Retinal pigment epithelial cell (primary cell): Measurements from ENCODE around the gene TSNAX.
A peak's percentile ranks its signal among the peaks of the same experiment; 100 is the strongest.

Source experiments
- DNase-seq: peaks from one replicate; pipeline ENCODE4 v3.0.0-alpha.2; 2010; ENCODE audit warnings: low read depth
- H3K4me3 ChIP-seq: 2 replicates; pipeline ENCODE4 v1.5.1; 2011; ENCODE audit warnings: mild to moderate bottlenecking, low read length, control low read depth, moderate library complexity
- TF ChIP-seq, protein P1 (sequence below): conservative IDR thresholded peaks from 2 replicates; pipeline ENCODE4 v1.5.1; 2011; ENCODE audit warnings: low read depth, low read length, control low read depth, inconsistent platforms

TSNAX gene

DNA sequence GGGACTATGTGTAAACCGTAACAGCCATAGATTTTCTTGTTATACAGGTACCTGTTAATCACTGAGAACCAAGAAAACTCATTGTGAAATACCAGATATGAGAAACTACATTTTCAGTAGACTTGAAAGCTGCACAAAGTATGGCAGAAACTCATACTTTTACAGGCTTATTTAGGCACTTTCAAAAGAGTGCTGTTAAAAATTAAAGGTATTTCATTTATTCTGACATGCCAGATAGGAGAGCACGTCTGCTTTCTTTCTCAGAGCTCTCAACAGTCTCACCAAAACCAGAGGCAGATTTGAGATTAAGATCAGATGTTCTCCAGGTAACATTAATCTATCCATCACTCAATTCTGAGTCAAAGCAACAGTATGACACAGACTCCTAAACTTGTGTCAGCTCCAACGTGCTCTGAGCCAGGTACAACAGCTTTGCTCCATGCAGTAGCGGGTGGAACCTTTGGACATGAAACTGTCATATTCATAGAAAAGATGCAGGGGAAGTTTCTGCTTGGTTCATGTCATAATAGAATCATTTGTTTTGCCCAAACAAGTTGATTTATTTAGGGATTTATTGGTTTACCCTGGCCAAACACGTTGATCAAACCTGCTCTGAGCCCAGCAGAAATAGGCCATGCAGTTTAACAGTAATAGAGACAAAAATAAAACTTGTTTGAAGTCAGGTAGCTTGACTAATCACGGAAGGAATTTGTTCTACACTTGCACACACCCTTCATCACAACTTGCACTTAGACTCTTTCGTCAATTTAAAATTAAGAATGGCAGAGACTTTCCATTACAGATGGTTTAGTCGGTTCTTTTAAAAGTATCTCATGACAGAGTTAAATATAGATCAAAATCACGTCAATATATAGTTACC lies 20.8 kb upstream of the TSNAX start:
- no peak overlapping the region for H3K4me3 ChIP-seq
- DNase-seq: no peak
- TF ChIP-seq, protein P1, sequence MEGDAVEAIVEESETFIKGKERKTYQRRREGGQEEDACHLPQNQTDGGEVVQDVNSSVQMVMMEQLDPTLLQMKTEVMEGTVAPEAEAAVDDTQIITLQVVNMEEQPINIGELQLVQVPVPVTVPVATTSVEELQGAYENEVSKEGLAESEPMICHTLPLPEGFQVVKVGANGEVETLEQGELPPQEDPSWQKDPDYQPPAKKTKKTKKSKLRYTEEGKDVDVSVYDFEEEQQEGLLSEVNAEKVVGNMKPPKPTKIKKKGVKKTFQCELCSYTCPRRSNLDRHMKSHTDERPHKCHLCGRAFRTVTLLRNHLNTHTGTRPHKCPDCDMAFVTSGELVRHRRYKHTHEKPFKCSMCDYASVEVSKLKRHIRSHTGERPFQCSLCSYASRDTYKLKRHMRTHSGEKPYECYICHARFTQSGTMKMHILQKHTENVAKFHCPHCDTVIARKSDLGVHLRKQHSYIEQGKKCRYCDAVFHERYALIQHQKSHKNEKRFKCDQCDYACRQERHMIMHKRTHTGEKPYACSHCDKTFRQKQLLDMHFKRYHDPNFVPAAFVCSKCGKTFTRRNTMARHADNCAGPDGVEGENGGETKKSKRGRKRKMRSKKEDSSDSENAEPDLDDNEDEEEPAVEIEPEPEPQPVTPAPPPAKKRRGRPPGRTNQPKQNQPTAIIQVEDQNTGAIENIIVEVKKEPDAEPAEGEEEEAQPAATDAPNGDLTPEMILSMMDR: no peak

DNA sequence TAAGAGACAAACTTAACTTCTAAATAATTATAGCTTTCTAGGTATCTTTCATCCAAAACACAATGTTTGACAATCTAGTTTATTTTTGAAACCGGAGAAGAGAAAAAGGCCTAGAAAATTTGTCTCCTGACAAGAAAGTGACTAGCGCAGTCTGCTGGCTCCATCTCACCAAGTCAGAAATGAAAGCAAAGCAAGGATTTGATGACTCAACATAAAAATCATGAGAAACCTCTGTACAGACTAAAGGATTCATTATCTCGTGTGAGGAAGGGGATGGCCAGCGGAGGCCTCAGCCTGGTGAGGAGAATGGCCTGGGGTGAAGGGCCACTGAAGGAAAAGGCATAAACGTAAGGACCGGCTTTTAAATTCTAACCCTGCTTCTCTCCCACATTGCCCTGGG lies 20.0 kb upstream of the TSNAX start:
- TF ChIP-seq, protein P1: no peak
- DNase-seq: no peak
- H3K4me3 ChIP-seq: no peak overlapping the region

DNA sequence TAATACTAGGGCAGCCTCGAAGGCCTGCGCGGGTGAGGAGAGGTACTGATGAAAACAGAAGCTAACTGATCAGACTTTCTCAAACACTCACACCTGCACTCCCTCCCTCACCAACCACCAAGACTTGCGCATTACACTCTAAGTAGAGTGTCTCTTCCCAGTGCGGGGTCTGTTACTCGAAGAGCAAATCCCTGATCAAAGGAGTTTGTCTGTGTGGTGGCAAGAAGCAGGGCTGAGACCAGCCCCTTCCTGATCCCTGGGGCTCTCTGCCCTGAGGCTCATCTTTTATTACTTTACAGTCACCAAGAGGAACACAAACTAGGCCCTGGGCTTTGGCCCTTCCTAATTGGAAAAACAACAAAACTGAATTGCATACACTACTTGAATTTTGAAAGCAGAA lies 19.5 kb upstream of the TSNAX start:
- H3K4me3 ChIP-seq: no peak overlapping the region
- TF ChIP-seq, protein P1: no peak
- no peak for DNase-seq

DNA sequence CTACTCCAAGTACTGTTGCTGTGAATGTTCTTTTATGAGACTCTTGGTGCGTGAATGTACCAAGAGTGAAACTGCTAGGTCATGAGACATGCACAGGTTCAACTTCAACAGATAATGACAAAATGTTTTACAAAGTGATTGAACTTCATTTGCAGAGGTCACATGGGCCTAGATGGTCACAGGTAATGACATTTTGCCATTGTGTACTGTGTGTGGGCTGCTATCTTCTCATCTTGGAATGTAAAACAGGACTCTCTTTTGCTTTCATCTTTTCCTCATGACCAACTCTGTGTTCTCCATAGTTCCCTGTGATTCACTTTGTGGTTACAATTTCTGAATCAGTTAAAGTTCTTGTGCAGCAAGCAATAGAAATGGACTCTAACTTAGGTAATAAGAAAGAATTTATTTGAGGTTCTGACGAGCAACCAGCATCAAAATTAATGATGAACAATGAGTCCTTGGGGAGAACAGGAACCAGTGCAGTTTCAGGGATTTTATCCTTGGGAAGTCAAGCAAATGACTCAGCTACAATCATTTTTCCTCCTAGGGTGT lies 16.2 kb upstream of the TSNAX start:
- H3K4me3 ChIP-seq: no peak overlapping the region
- peak; percentile 1 for DNase-seq
- TF ChIP-seq, protein P1: no peak

DNA sequence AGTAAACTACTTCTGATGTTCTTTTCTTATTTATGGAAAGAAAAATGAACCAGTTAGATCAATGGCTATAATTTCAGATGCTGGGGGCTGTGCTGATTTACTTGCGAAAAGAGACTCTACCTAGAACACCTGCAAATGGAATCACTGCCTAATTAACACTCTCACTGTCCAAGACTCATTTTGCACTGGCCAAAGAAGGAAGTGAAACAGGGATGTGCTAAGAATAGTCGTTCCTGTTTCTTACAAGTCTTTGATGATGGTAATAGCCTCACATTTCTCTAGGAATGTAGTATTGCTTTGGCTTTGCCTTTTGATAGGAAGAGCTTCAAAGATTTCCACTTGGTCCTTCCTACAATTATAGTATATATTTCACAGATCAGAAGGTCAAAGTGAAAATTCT lies 12.7 kb upstream of the TSNAX start:
- H3K4me3 ChIP-seq: no peak overlapping the region
- DNase-seq: no peak

DNA sequence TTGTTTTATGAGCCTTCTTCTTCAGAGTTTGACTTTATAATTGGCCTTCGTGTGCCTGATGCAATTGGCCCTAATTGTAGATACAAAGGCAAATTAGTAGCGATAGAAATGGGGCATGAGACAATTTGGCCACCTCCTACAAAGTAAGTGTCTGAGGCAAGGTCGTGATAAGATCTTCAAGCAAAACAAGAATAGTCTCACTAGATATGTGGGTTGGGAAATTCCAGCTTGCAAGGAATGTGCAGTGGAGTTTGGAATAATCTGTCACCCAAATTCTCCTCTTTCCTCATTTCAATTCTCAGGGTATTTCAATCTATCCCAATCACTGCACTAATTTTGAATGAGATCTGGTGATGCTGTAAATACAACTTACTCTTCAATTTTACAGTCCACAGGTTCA lies 11.4 kb upstream of the TSNAX start:
- no peak overlapping the region for H3K4me3 ChIP-seq
- no peak for DNase-seq
- TF ChIP-seq, protein P1: no peak

More for the DNA sequence above, 12.7 kb upstream of the TSNAX start:
- TF ChIP-seq, protein P1: no peak
